ENCODE data around the gene NACC2.

NACC2 gene

DNA sequence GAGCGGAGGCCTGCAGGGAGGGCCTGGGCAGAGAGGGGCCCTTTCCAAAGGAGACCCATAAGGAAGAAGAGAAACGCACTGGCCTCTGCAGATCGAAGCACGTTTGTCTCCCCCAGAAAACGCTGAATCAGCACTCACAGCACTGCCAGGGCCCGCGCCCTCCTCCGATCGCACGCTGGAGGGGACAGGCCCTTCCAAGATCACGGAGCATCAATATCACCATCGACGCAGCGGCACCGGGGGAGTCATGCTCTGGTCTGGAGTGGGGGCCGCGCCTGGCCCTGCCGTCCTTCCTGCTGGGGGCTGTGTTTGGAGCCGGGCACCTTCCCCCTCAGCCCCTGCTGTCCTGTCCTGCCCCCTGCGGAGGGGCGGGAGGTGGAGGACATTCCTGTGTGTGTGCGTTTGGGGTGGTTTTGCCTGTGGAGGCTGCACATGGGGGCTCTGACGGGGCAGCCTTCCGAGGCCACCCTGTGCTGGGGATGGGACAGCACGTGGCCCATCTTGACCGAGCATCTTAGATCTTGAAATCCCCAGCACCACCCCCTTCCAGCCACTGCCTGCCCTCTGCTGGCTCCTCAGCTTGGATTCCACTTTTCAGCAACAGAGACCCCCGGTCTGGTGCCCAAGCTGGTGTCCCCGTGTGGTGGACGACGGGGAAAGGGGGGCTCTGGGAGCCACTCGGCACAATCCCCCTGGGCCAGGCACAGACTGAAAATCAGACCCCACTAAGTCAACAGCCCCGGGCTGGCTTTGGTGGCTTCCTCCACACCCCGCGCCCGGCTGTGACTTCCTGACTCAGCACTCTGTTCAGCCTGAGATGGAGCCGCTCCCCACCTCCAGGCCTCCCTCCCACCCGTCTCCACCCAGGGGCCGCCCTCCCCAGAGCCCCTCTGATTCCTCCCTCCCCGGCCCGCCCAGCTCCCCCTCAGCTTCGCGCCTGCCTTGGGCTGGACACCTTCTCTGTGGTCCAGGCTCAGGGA lies 15.3 kb upstream of the NACC2 start (continued):
- TF ChIP-seq ZNF37A (tag by site-specific recombination; IDR thresholded peaks at IDR 0.05) (no peak), ZNF548 (tag by site-specific recombination; IDR thresholded peaks at IDR 0.05) (no peak), ZSCAN30 (tag by site-specific recombination; IDR thresholded peaks at IDR 0.05) (no peak), ZNF16 (tag by site-specific recombination; IDR thresholded peaks at IDR 0.05; ENCODE audit: low read depth) (no peak), RBAK (tag by site-specific recombination; IDR thresholded peaks at IDR 0.05) (no peak), ZNF670 (tag by site-specific recombination; IDR thresholded peaks at IDR 0.05; ENCODE audit: low read depth) (no peak), KLF1 (tag by site-specific recombination; IDR thresholded peaks at IDR 0.05) (peak; percentile 84), ZNF621 (tag by site-specific recombination; IDR thresholded peaks at IDR 0.05) (no peak), ZNF501 (tag by site-specific recombination; IDR thresholded peaks at IDR 0.05) (peak; percentile 13; the same call in 1 of the 2 replicates), ZNF341 (tag by site-specific recombination; IDR thresholded peaks at IDR 0.05; ENCODE audit: low read depth) (peak; percentile 80), ZNF24 (tag by site-specific recombination; IDR thresholded peaks at IDR 0.05) (peak; percentile 12; the same call in 1 of the 2 replicates), ZNF404 (tag by site-specific recombination; IDR thresholded peaks at IDR 0.05) (no peak), ZBTB48 (tag by site-specific recombination; IDR thresholded peaks at IDR 0.05) (no peak), OVOL3 (tag by site-specific recombination; IDR thresholded peaks at IDR 0.05) (no peak), ZNF221 (tag by site-specific recombination; IDR thresholded peaks at IDR 0.05; ENCODE audit: borderline replicate concordance) (no peak), ZFHX2 (tag by site-specific recombination; conservative IDR thresholded peaks at IDR 0.05) (peak; percentile 57; the same call in 1 of the 2 replicates), ZNF48 (tag by site-specific recombination; IDR thresholded peaks at IDR 0.05) (no peak), ZNF571 (tag by site-specific recombination; IDR thresholded peaks at IDR 0.05) (no peak), ZNF658 (tag by site-specific recombination; IDR thresholded peaks at IDR 0.05) (no peak), PRDM2 (tag by site-specific recombination; IDR thresholded peaks at IDR 0.05; ENCODE audit: borderline replicate concordance) (no peak), ZNF830 (tag by site-specific recombination; IDR thresholded peaks at IDR 0.05; ENCODE audit: low read depth) (no peak), ZNF561 (tag by site-specific recombination; IDR thresholded peaks at IDR 0.05; ENCODE audit: borderline replicate concordance) (no peak), HOXA7 (CRISPR knock-in tag; IDR thresholded peaks at IDR 0.05; ENCODE audit: borderline replicate concordance) (no peak), ZNF747 (tag by site-specific recombination; IDR thresholded peaks at IDR 0.05) (no peak), ZNF776 (tag by site-specific recombination; IDR thresholded peaks at IDR 0.05; ENCODE audit: borderline replicate concordance) (no peak)
- TF ChIP-seq, protein P1, sequence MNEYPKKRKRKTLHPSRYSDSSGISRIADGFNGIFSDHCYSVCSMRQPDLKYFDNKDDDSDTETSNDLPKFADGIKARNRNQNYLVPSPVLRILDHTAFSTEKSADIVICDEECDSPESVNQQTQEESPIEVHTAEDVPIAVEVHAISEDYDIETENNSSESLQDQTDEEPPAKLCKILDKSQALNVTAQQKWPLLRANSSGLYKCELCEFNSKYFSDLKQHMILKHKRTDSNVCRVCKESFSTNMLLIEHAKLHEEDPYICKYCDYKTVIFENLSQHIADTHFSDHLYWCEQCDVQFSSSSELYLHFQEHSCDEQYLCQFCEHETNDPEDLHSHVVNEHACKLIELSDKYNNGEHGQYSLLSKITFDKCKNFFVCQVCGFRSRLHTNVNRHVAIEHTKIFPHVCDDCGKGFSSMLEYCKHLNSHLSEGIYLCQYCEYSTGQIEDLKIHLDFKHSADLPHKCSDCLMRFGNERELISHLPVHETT (tag by site-specific recombination; IDR thresholded peaks at IDR 0.05), result 0 out of 2 replicates have a peak, but pooled peaks have one; percentile 43
- TF ChIP-seq, protein P2, sequence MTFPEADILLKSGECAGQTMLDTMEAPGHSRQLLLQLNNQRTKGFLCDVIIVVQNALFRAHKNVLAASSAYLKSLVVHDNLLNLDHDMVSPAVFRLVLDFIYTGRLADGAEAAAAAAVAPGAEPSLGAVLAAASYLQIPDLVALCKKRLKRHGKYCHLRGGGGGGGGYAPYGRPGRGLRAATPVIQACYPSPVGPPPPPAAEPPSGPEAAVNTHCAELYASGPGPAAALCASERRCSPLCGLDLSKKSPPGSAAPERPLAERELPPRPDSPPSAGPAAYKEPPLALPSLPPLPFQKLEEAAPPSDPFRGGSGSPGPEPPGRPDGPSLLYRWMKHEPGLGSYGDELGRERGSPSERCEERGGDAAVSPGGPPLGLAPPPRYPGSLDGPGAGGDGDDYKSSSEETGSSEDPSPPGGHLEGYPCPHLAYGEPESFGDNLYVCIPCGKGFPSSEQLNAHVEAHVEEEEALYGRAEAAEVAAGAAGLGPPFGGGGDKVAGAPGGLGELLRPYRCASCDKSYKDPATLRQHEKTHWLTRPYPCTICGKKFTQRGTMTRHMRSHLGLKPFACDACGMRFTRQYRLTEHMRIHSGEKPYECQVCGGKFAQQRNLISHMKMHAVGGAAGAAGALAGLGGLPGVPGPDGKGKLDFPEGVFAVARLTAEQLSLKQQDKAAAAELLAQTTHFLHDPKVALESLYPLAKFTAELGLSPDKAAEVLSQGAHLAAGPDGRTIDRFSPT (tag by site-specific recombination; IDR thresholded peaks at IDR 0.05), result no peak

All from HEK293 (cell line).